Measurements from ENCODE around the gene DAZAP1.

Gene DAZAP1

GRCh38 chr19:1407528-1408299 is at the start of gene DAZAP1:
Gene DAZAP1, plus strand, starts transcription at chr19:1407586. Its CDS starts 188 bp downstream, at chr19:1407774.
- Histone ChIP-seq H3K4me1 (ENCODE audit: control insufficient read depth, insufficient read depth, low read length) (peaks cover 38% of the 10 kb centered on the region), H3K36me3 (ENCODE audit: control insufficient read depth, insufficient read depth, low read length) (no peaks in the 10 kb centered on the region), H3K9ac (ENCODE audit: low read length) (peak within 1 kb of the TSS; percentile 87), H3K4me3 (ENCODE audit: low read length) (peak within 1 kb of the TSS; percentile 56), H3K27me3 (ENCODE audit: control insufficient read depth, insufficient read depth, low read length) (peaks cover 1% of the 10 kb centered on the region), H3K9me3 (ENCODE audit: control insufficient read depth, low read length) (no peaks in the 10 kb centered on the region)

- Histone ChIP-seq H3K4me3 (ENCODE audit: low read length) (no peak overlapping the region), H3K36me3 (ENCODE audit: control insufficient read depth, insufficient read depth, low read length) (peaks cover 3% of the 10 kb centered on the region), H3K9ac (ENCODE audit: low read length) (no peak overlapping the region), H3K9me3 (ENCODE audit: control insufficient read depth, low read length) (no peaks in the 10 kb centered on the region), H3K27me3 (ENCODE audit: control insufficient read depth, insufficient read depth, low read length) (no peaks in the 10 kb centered on the region), H3K4me1 (ENCODE audit: control insufficient read depth, insufficient read depth, low read length) (peaks cover 10% of the 10 kb centered on the region)
Observed at GRCh38 chr19:1360126-1360817, 47.1 kb upstream of the DAZAP1 start.

GRCh38 chr19:1360818-1361461 is 46.4 kb upstream of the DAZAP1 start:
- Histone ChIP-seq H3K9me3 (ENCODE audit: control insufficient read depth, low read length) (no peaks in the 10 kb centered on the region), H3K36me3 (ENCODE audit: control insufficient read depth, insufficient read depth, low read length) (peaks cover 3% of the 10 kb centered on the region), H3K9ac (ENCODE audit: low read length) (no peak overlapping the region), H3K27me3 (ENCODE audit: control insufficient read depth, insufficient read depth, low read length) (no peaks in the 10 kb centered on the region), H3K4me1 (ENCODE audit: control insufficient read depth, insufficient read depth, low read length) (peaks cover 4% of the 10 kb centered on the region), H3K4me3 (ENCODE audit: low read length) (no peak overlapping the region)

- H3K4me3 ChIP-seq (ENCODE audit: low read length), result no peak overlapping the region
- H3K36me3 ChIP-seq (ENCODE audit: control insufficient read depth, insufficient read depth, low read length), result peaks cover 3% of the 10 kb centered on the region
- no peaks in the 10 kb centered on the region for H3K4me1 ChIP-seq (ENCODE audit: control insufficient read depth, insufficient read depth, low read length)
- no peaks in the 10 kb centered on the region for H3K27me3 ChIP-seq (ENCODE audit: control insufficient read depth, insufficient read depth, low read length)
- H3K9me3 ChIP-seq (ENCODE audit: control insufficient read depth, low read length), result no peaks in the 10 kb centered on the region
- no peak overlapping the region for H3K9ac ChIP-seq (ENCODE audit: low read length)
Observed at GRCh38 chr19:1361601-1362386, 45.6 kb upstream of the DAZAP1 start.

GRCh38 chr19:1362387-1363257 is 44.8 kb upstream of the DAZAP1 start:
- no peaks in the 10 kb centered on the region for H3K4me1 ChIP-seq (ENCODE audit: control insufficient read depth, insufficient read depth, low read length)
- peaks cover 3% of the 10 kb centered on the region for H3K36me3 ChIP-seq (ENCODE audit: control insufficient read depth, insufficient read depth, low read length)
- H3K9me3 ChIP-seq (ENCODE audit: control insufficient read depth, low read length), result no peaks in the 10 kb centered on the region
- no peaks in the 10 kb centered on the region for H3K27me3 ChIP-seq (ENCODE audit: control insufficient read depth, insufficient read depth, low read length)
- no peak overlapping the region for H3K9ac ChIP-seq (ENCODE audit: low read length)
- H3K4me3 ChIP-seq (ENCODE audit: low read length), result no peak overlapping the region

GRCh38 chr19:1363599-1363998 is 43.8 kb upstream of the DAZAP1 start:
- H3K4me3 ChIP-seq (ENCODE audit: low read length), result no peak overlapping the region
- peaks cover 3% of the 10 kb centered on the region for H3K36me3 ChIP-seq (ENCODE audit: control insufficient read depth, insufficient read depth, low read length)
- H3K4me1 ChIP-seq (ENCODE audit: control insufficient read depth, insufficient read depth, low read length), result no peaks in the 10 kb centered on the region
- H3K27me3 ChIP-seq (ENCODE audit: control insufficient read depth, insufficient read depth, low read length), result no peaks in the 10 kb centered on the region
- no peaks in the 10 kb centered on the region for H3K9me3 ChIP-seq (ENCODE audit: control insufficient read depth, low read length)
- H3K9ac ChIP-seq (ENCODE audit: low read length), result no peak overlapping the region

GRCh38 chr19:1364070-1364704 is 43.2 kb upstream of the DAZAP1 start:
- no peak overlapping the region for H3K9ac ChIP-seq (ENCODE audit: low read length)
- peaks cover 1% of the 10 kb centered on the region for H3K36me3 ChIP-seq (ENCODE audit: control insufficient read depth, insufficient read depth, low read length)
- H3K4me1 ChIP-seq (ENCODE audit: control insufficient read depth, insufficient read depth, low read length), result no peaks in the 10 kb centered on the region
- no peaks in the 10 kb centered on the region for H3K27me3 ChIP-seq (ENCODE audit: control insufficient read depth, insufficient read depth, low read length)
- no peak overlapping the region for H3K4me3 ChIP-seq (ENCODE audit: low read length)
- H3K9me3 ChIP-seq (ENCODE audit: control insufficient read depth, low read length), result no peaks in the 10 kb centered on the region

- no peaks in the 10 kb centered on the region for H3K36me3 ChIP-seq (ENCODE audit: control insufficient read depth, insufficient read depth, low read length)
- no peak overlapping the region for H3K9ac ChIP-seq (ENCODE audit: low read length)
Observed at GRCh38 chr19:1365319-1366269, 41.8 kb upstream of the DAZAP1 start.

GRCh38 chr19:1366296-1366695 is 41.1 kb upstream of the DAZAP1 start:
- no peaks in the 10 kb centered on the region for H3K36me3 ChIP-seq (ENCODE audit: control insufficient read depth, insufficient read depth, low read length)

More at GRCh38 chr19:1365319-1366269, 41.8 kb upstream of the DAZAP1 start:
- Histone ChIP-seq H3K4me1 (ENCODE audit: control insufficient read depth, insufficient read depth, low read length) (no peaks in the 10 kb centered on the region), H3K27me3 (ENCODE audit: control insufficient read depth, insufficient read depth, low read length) (no peaks in the 10 kb centered on the region), H3K9me3 (ENCODE audit: control insufficient read depth, low read length) (no peaks in the 10 kb centered on the region), H3K4me3 (ENCODE audit: low read length) (no peak overlapping the region)

More at GRCh38 chr19:1366296-1366695, 41.1 kb upstream of the DAZAP1 start:
- no peak overlapping the region for H3K4me3 ChIP-seq (ENCODE audit: low read length)
- H3K27me3 ChIP-seq (ENCODE audit: control insufficient read depth, insufficient read depth, low read length), result no peaks in the 10 kb centered on the region
- no peaks in the 10 kb centered on the region for H3K4me1 ChIP-seq (ENCODE audit: control insufficient read depth, insufficient read depth, low read length)
- H3K9ac ChIP-seq (ENCODE audit: low read length), result no peak overlapping the region
- no peaks in the 10 kb centered on the region for H3K9me3 ChIP-seq (ENCODE audit: control insufficient read depth, low read length)
